Neural cell (in vitro differentiated cells): ENCODE data around the gene GPR141. TPM values are rescaled to one million over a fixed set of nuclear protein-coding genes. Genes with fewer than 3 reads are reported as not detected.

ENCODE experiments used
- H2AFZ ChIP-seq: fragments of 200-600, 300-800 bp; sonication (generic), shearing (Covaris generic); 2 replicates; pipeline ENCODE4 v1.6.0; 2014; ENCODE audit warnings: low read depth, mild to moderate bottlenecking, antibody characterized with exemption, low read length, moderate library complexity
- H3F3A ChIP-seq: fragments of 200-600 bp; shearing (Covaris generic); 2 replicates; pipeline ENCODE4 v1.6.1; 2016; ENCODE audit warnings: mild to moderate bottlenecking, moderate library complexity, mixed read lengths, antibody characterized with exemption, low read length; ENCODE audit not compliant: insufficient read depth, poor library complexity, severe bottlenecking
- H3K27ac ChIP-seq: fragments of 200-600, 300-800 bp; sonication (generic), shearing (Covaris generic); 2 replicates; pipeline ENCODE4 v1.5.1; 2014; ENCODE audit warnings: mild to moderate bottlenecking, low read length, moderate library complexity
- H3K27me3 ChIP-seq: fragments of 300-800, 200-600 bp; sonication (generic), shearing (Covaris generic); 2 replicates; pipeline ENCODE4 v1.6.0; 2014; ENCODE audit warnings: mild to moderate bottlenecking, low read depth, low read length, moderate library complexity; ENCODE audit not compliant: insufficient read depth
- H3K36me3 ChIP-seq: fragments of 300-800, 200-600 bp; sonication (generic), shearing (Covaris generic); 2 replicates; pipeline ENCODE4 v1.5.1; 2014; ENCODE audit warnings: mild to moderate bottlenecking, antibody characterized with exemption, low read length, moderate library complexity; ENCODE audit not compliant: insufficient read depth
- H3K4me2 ChIP-seq: fragments of 300-800, 200-600 bp; sonication (generic), shearing (Covaris generic); 2 replicates; pipeline ENCODE4 v1.6.0; 2014; ENCODE audit warnings: mild to moderate bottlenecking, low read length
- H3K4me3 ChIP-seq: fragments of 300-800, 200-600 bp; sonication (generic), shearing (Covaris generic); 2 replicates; pipeline ENCODE4 v1.5.1; 2014; ENCODE audit warnings: mild to moderate bottlenecking, low read length, moderate library complexity
- H3K79me2 ChIP-seq: fragments of 200-600 bp; shearing (Covaris generic); replicated peaks from 2 replicates; pipeline ENCODE4 v1.6.0; 2014; ENCODE audit warnings: mild to moderate bottlenecking, low read length, moderate library complexity; ENCODE audit not compliant: insufficient read depth
- H3K9ac ChIP-seq: fragments of 300-800, 200-600 bp; sonication (generic), shearing (Covaris generic); 2 replicates; pipeline ENCODE4 v1.6.1; 2016; ENCODE audit warnings: mild to moderate bottlenecking, low read length, mixed read lengths
- H3K9me2 ChIP-seq: fragments of 200-600 bp; shearing (Covaris generic); 2 replicates; pipeline ENCODE4 v1.6.1; 2016; ENCODE audit warnings: mild to moderate bottlenecking, low read length, mixed read lengths; ENCODE audit not compliant: insufficient read depth
- H3K9me3 ChIP-seq: fragments of 200-600, 300-800 bp; sonication (generic), shearing (Covaris generic); 2 replicates; pipeline ENCODE4 v1.6.1; 2016; ENCODE audit warnings: mild to moderate bottlenecking, mixed run types, low read length, moderate library complexity, mixed read lengths
- H4K20me1 ChIP-seq: fragments of 200-600 bp; shearing (Covaris generic); 2 replicates; pipeline ENCODE4 v1.6.1; 2016; ENCODE audit warnings: mild to moderate bottlenecking, mixed run types; ENCODE audit not compliant: insufficient read depth
- CTCF ChIP-seq: fragments of 450-650 bp; IDR thresholded peaks from 2 replicates; pipeline ENCODE4 v1.5.1; 2014; ENCODE audit warnings: antibody characterized with exemption, mild to moderate bottlenecking, moderate library complexity; ENCODE audit not compliant: poor library complexity, severe bottlenecking
- EP300 ChIP-seq: fragments of 450-650 bp; conservative IDR thresholded peaks from 2 replicates; pipeline ENCODE4 v1.6.1; 2014; ENCODE audit warnings: antibody characterized with exemption, mild to moderate bottlenecking, moderate library complexity; ENCODE audit not compliant: poor library complexity, severe bottlenecking
- EZH2 ChIP-seq: fragments of 200-600, 300-800 bp; shearing (Covaris generic), sonication (generic); IDR thresholded peaks from 2 replicates; pipeline ENCODE4 v1.6.1; 2014; ENCODE audit warnings: antibody characterized with exemption, low read length, borderline replicate concordance, mild to moderate bottlenecking; ENCODE audit not compliant: insufficient read depth, poor library complexity, severe bottlenecking
- MXI1 ChIP-seq: fragments of 450-650 bp; conservative IDR thresholded peaks from 2 replicates; pipeline ENCODE4 v1.6.1; 2014; ENCODE audit warnings: antibody characterized with exemption, mild to moderate bottlenecking; ENCODE audit not compliant: poor library complexity, severe bottlenecking
- POLR2AphosphoS5 ChIP-seq: IDR thresholded peaks from 2 replicates; pipeline ENCODE4 v1.6.1; 2012
- RAD21 ChIP-seq: fragments of 450-650 bp; conservative IDR thresholded peaks from 2 replicates; pipeline ENCODE4 v1.6.1; 2014; ENCODE audit warnings: antibody characterized with exemption, mild to moderate bottlenecking, moderate library complexity
- SMC3 ChIP-seq: fragments of 450-650 bp; conservative IDR thresholded peaks from 2 replicates; pipeline ENCODE4 v1.6.1; 2014; ENCODE audit warnings: antibody characterized with exemption, mild to moderate bottlenecking, moderate library complexity; ENCODE audit not compliant: poor library complexity
- TAF1 ChIP-seq: IDR thresholded peaks from 2 replicates; pipeline ENCODE4 v1.6.1; 2012; ENCODE audit warnings: low read depth
- polyA plus RNA-seq: library from polyadenylated mRNA; depleted of rRNA; stranded (reverse); fragments of >200 nt; gene quantifications from 2 replicates; pipeline ENCODE4 v1.2.3, GENCODE V29; 2014
- TF ChIP-seq, protein P1 (sequence below): IDR thresholded peaks from 2 replicates; pipeline ENCODE4 v1.6.1; 2012; ENCODE audit warnings: borderline replicate concordance

The GPR141 gene
- polyA plus RNA-seq, 1 donor from 2014 or later = not detected

DNA sequence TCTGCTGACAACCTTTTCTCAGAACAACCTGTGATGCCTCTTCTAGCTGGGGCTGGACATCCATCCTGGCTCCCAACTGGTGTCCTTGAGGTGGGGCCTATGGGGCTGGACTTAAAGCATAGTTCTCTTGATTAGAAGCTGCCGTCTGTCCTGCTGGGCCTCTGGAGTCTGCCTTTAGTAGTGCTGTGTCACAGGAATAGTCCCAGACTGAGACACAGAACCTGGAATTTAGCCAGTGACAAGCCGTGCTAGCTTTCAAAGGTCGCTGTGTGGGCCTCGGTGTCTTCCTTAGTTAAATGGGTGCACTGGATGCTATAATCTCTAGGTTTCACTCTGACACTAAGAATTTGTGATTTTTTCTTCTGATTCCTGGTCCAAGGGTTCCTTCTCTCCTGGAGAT lies 41.2 kb downstream of the GPR141 start:
- Histone ChIP-seq H3K4me2 (no peak overlapping the region), H3K27ac (no peak overlapping the region), H4K20me1 (no peaks in the 10 kb centered on the region), H3K4me3 (no peak overlapping the region), H3K9ac (no peak overlapping the region), H3F3A (no peaks in the 10 kb centered on the region), H3K36me3 (no peaks in the 10 kb centered on the region), H3K9me3 (no peaks in the 10 kb centered on the region), H3K9me2 (no peaks in the 10 kb centered on the region), H3K27me3 (no peaks in the 10 kb centered on the region), H2AFZ (no peak overlapping the region), H3K79me2 (no peaks in the 10 kb centered on the region)
- TF ChIP-seq RAD21 = no peak
- no peak for TF ChIP-seq TAF1
- no peak for TF ChIP-seq SMC3
- no peak for TF ChIP-seq CTCF
- TF ChIP-seq, protein P1, sequence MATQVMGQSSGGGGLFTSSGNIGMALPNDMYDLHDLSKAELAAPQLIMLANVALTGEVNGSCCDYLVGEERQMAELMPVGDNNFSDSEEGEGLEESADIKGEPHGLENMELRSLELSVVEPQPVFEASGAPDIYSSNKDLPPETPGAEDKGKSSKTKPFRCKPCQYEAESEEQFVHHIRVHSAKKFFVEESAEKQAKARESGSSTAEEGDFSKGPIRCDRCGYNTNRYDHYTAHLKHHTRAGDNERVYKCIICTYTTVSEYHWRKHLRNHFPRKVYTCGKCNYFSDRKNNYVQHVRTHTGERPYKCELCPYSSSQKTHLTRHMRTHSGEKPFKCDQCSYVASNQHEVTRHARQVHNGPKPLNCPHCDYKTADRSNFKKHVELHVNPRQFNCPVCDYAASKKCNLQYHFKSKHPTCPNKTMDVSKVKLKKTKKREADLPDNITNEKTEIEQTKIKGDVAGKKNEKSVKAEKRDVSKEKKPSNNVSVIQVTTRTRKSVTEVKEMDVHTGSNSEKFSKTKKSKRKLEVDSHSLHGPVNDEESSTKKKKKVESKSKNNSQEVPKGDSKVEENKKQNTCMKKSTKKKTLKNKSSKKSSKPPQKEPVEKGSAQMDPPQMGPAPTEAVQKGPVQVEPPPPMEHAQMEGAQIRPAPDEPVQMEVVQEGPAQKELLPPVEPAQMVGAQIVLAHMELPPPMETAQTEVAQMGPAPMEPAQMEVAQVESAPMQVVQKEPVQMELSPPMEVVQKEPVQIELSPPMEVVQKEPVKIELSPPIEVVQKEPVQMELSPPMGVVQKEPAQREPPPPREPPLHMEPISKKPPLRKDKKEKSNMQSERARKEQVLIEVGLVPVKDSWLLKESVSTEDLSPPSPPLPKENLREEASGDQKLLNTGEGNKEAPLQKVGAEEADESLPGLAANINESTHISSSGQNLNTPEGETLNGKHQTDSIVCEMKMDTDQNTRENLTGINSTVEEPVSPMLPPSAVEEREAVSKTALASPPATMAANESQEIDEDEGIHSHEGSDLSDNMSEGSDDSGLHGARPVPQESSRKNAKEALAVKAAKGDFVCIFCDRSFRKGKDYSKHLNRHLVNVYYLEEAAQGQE = no peak
- TF ChIP-seq EZH2 = no peak
- TF ChIP-seq POLR2AphosphoS5 = no peak
- no peak for TF ChIP-seq EP300
- TF ChIP-seq MXI1 = no peak

DNA sequence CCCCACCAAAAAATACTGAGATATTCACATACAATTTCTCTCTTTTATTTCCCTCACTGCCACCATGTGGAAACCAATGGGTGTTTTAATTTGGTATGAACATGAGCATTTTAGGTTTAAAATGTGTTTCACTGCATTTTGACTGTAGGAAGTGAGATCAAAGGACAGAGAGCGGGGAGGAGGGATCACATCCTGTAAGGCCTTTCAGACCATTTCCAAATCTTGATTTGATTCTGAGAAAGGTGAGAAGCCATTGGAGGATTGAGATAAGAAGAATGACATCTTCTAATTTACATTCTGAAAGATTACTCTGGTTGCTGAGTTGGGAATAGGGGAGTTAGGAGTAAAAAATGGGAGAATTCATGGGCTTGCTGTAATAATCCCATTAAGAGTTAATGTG lies 42.5 kb downstream of the GPR141 start:
- H3K9me3 ChIP-seq = no peaks in the 10 kb centered on the region
- H3K27me3 ChIP-seq = no peaks in the 10 kb centered on the region
- no peak overlapping the region for H2AFZ ChIP-seq
- no peak overlapping the region for H3K27ac ChIP-seq
- no peaks in the 10 kb centered on the region for H3K36me3 ChIP-seq
- no peaks in the 10 kb centered on the region for H3F3A ChIP-seq
- TF ChIP-seq POLR2AphosphoS5 (no peak), TAF1 (no peak), CTCF (no peak), RAD21 (no peak), MXI1 (no peak), SMC3 (no peak), EZH2 (no peak), EP300 (no peak)
- TF ChIP-seq, protein P1 = no peak
- H3K4me3 ChIP-seq = no peak overlapping the region
- no peak overlapping the region for H3K9ac ChIP-seq
- no peaks in the 10 kb centered on the region for H4K20me1 ChIP-seq
- H3K4me2 ChIP-seq = no peak overlapping the region
- H3K79me2 ChIP-seq = no peaks in the 10 kb centered on the region
- H3K9me2 ChIP-seq = no peaks in the 10 kb centered on the region
